ENCODE data around the gene CAMTA1. TPM values are rescaled to one million over a fixed set of nuclear protein-coding genes. Genes with fewer than 3 reads are reported as not detected.

Gene CAMTA1
- total and polyA plus RNA-seq, 4 donors: 48.1 to 140 (median 52.3) TPM

GRCh38 chr1:7403265-7404045, 618.2 kb downstream of the CAMTA1 start:
- Histone ChIP-seq H3K27ac (ENCODE audit: low read depth in 1 of 2, low read length in 1 of 2) (no peak overlapping the region), H3K9me3 (ENCODE audit: control insufficient read depth in 4 of 4, insufficient read depth in 3 of 4, low read length in 3 of 4) (peaks cover 0 to 4% (median 3%) of the 10 kb centered on the region in 4 donors), H3K27me3 (ENCODE audit: control insufficient read depth in 3 of 3, insufficient read depth in 3 of 3, low read length in 2 of 3) (no peaks in the 10 kb centered on the region), H3K9ac (ENCODE audit: insufficient read depth in 1 of 2, low read length in 2 of 2) (no peak overlapping the region), H3K4me1 (ENCODE audit: control insufficient read depth in 5 of 5, insufficient read depth in 5 of 5, low read length in 5 of 5) (peaks cover 0 to 1% (median 0%) of the 10 kb centered on the region in 5 donors), H3K36me3 (ENCODE audit: control insufficient read depth in 4 of 4, insufficient read depth in 4 of 4, low read length in 4 of 4) (no peaks in the 10 kb centered on the region), H3K4me3 (no peak overlapping the region)
- no peak for ATAC-seq (ENCODE audit: insufficient read depth, low FRiP score)
- DNase-seq: no peak
- no peak for TF ChIP-seq CTCF (IDR thresholded peaks at IDR 0.05; ENCODE audit: control extremely low read depth, extremely low read depth)
- WGBS, 2 donors: 96 to 97% methylated on average over 12 of the region's 12 CpGs

- WGBS, 2 donors: 92 to 93% methylated on average over 18 of the region's 18 CpGs
Observed at GRCh38 chr1:7404046-7404742, 618.9 kb downstream of the CAMTA1 start.

GRCh38 chr1:7405844-7406500, 620.7 kb downstream of the CAMTA1 start:
- Histone ChIP-seq H3K27me3 (ENCODE audit: control insufficient read depth in 3 of 3, insufficient read depth in 3 of 3, low read length in 2 of 3) (no peaks in the 10 kb centered on the region), H3K36me3 (ENCODE audit: control insufficient read depth in 4 of 4, insufficient read depth in 4 of 4, low read length in 4 of 4) (no peaks in the 10 kb centered on the region), H3K9me3 (ENCODE audit: control insufficient read depth in 4 of 4, insufficient read depth in 3 of 4, low read length in 3 of 4) (peaks cover 0 to 2% (median 0%) of the 10 kb centered on the region in 4 donors), H3K4me1 (ENCODE audit: control insufficient read depth in 5 of 5, insufficient read depth in 5 of 5, low read length in 5 of 5) (peaks cover 0 to 1% (median 0%) of the 10 kb centered on the region in 5 donors), H3K9ac (ENCODE audit: insufficient read depth in 1 of 2, low read length in 2 of 2) (no peak overlapping the region), H3K4me3 (no peak overlapping the region), H3K27ac (ENCODE audit: low read depth in 1 of 2, low read length in 1 of 2) (no peak overlapping the region)
- WGBS, 2 donors: 91 to 96% methylated on average over 9 of the region's 9 CpGs
- ATAC-seq (ENCODE audit: insufficient read depth, low FRiP score): no peak
- peak in 1 of 3 donors; percentile 4 for DNase-seq
- no peak for TF ChIP-seq CTCF (IDR thresholded peaks at IDR 0.05; ENCODE audit: control extremely low read depth, extremely low read depth)

More at GRCh38 chr1:7404046-7404742, 618.9 kb downstream of the CAMTA1 start:
- Histone ChIP-seq H3K4me3 (no peak overlapping the region), H3K27me3 (ENCODE audit: control insufficient read depth in 3 of 3, insufficient read depth in 3 of 3, low read length in 2 of 3) (no peaks in the 10 kb centered on the region), H3K36me3 (ENCODE audit: control insufficient read depth in 4 of 4, insufficient read depth in 4 of 4, low read length in 4 of 4) (no peaks in the 10 kb centered on the region), H3K9ac (ENCODE audit: insufficient read depth in 1 of 2, low read length in 2 of 2) (no peak overlapping the region), H3K27ac (ENCODE audit: low read depth in 1 of 2, low read length in 1 of 2) (no peak overlapping the region), H3K9me3 (ENCODE audit: control insufficient read depth in 4 of 4, insufficient read depth in 3 of 4, low read length in 3 of 4) (peaks cover 0 to 4% (median under 1%) of the 10 kb centered on the region in 4 donors), H3K4me1 (ENCODE audit: control insufficient read depth in 5 of 5, insufficient read depth in 5 of 5, low read length in 5 of 5) (peaks cover 0 to 1% (median 0%) of the 10 kb centered on the region in 5 donors)
- TF ChIP-seq CTCF (IDR thresholded peaks at IDR 0.05; ENCODE audit: control extremely low read depth, extremely low read depth): no peak
- ATAC-seq (ENCODE audit: insufficient read depth, low FRiP score) (no peak), DNase-seq (peak in 1 of 3 donors; percentile 4)

Data from lung (tissue), 12 donors.